HG03457 (cell line): ENCODE data around the gene PTPRU.

Experiments
- ATAC-seq: cut with Tn5 transposase; IDR thresholded peaks from one replicate; pipeline ENCODE4 v1.9.1; 2021; ENCODE audit warnings: moderate number of reproducible peaks; ENCODE audit not compliant: unreplicated experiment

Gene PTPRU

GRCh38 chr1:29264773-29265389 is 28.6 kb downstream of the PTPRU start:
- ATAC-seq, result no peak

DNA sequence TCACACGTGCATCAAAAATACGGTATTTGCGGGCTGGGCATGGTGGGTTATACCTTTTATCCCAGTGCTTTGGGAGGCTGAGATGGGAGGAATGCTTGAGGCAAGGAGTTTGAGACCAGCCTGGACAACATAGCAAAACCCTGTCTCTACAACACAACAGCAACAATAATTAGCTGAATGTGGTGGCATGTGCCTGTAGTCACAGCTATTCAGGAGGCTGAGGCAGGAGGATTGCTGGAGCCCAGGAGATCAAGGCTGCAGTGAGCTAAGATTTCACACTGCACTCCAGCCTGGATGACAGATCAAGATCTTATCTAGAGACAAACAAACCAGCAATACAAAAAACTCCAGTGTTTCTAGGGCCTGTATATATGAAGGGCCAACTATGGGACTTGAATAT is 30.6 kb downstream of the PTPRU start:
- ATAC-seq, result no peak

GRCh38 chr1:29267321-29268070 is 31.2 kb downstream of the PTPRU start:
- no peak for ATAC-seq

- no peak for ATAC-seq
These were observed 33.1 kb downstream of the PTPRU start for GRCh38 chr1:29269382-29269781.

- ATAC-seq, result no peak
These were observed 34.7 kb downstream of the PTPRU start for GRCh38 chr1:29270929-29271521.

DNA sequence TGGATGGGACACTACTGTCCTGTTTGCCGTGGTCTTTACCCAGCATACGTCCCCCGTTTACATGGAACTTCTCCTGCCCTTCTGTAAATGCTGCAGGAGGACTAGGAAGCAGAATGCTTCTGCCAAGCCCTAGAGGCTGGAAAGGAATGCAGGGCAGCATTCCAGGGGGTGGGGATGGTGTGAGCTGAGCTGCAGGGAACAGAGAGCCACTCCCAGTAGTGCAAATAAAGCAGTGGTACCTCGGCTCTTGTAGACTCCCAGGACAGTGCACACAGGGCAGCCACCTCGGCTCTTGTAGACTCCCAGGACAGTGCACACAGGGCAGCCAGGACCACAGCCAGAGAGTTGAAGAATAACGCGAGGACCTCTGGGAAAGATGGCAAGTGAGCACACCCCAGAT is 35.4 kb downstream of the PTPRU start:
- no peak for ATAC-seq

- ATAC-seq, result no peak
These were observed 36.0 kb downstream of the PTPRU start for GRCh38 chr1:29272147-29272907.

DNA sequence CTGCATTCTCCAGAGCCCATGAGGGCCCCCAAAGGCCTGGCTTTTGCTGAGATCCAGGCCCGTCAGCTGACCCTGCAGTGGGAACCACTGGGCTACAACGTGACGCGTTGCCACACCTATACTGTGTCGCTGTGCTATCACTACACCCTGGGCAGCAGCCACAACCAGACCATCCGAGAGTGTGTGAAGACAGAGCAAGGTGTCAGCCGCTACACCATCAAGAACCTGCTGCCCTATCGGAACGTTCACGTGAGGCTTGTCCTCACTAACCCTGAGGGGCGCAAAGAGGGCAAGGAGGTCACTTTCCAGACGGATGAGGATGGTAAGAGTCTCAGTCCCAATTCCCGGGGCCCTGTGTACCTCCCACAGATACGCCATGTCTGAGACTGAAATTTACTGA is 39.1 kb downstream of the PTPRU start:
- ATAC-seq, result no peak

DNA sequence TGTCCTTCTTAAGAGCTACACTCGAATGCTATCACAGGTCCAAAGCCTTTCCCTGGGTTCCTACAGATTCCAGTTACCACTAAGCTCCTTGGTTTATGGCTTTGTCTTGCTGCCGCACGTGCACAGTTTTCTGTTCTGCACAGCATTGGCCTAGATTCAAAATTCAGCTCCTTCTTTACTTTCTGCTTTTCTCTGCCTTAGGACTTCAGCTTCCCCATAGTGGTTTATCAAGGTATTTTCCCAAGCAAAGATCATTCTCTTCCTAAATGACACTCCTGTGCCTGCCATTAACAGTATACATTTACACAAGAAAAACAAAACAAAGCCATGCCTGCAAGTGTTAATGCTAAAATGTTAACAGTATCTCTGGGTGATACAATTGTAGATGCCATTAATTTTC is 41.8 kb downstream of the PTPRU start:
- ATAC-seq, result no peak

GRCh38 chr1:29279406-29279805 is 43.1 kb downstream of the PTPRU start:
- ATAC-seq, result no peak

GRCh38 chr1:29279951-29280391 is 43.6 kb downstream of the PTPRU start:
- ATAC-seq, result no peak

- no peak for ATAC-seq
These were observed 44.2 kb downstream of the PTPRU start for GRCh38 chr1:29280409-29281131.

DNA sequence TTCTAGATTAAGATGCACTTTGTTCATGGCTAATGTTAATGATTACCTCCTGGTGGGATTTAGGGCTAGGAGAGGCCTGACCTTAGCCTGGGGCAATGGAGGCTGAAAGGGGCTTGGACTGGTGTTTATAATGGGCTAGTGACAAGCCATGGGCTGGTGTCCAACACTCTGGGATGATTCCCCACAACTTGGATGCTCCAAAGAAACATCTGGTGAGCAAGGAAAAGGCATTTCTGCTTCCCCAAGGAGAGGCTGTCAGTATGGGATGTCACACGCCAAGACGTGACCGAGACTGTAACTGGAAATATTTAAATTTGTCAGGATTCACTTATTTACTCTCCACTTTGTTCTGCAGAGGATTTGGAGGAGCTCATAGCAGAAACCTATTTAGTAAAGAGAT is 45.2 kb downstream of the PTPRU start:
- ATAC-seq, result no peak

DNA sequence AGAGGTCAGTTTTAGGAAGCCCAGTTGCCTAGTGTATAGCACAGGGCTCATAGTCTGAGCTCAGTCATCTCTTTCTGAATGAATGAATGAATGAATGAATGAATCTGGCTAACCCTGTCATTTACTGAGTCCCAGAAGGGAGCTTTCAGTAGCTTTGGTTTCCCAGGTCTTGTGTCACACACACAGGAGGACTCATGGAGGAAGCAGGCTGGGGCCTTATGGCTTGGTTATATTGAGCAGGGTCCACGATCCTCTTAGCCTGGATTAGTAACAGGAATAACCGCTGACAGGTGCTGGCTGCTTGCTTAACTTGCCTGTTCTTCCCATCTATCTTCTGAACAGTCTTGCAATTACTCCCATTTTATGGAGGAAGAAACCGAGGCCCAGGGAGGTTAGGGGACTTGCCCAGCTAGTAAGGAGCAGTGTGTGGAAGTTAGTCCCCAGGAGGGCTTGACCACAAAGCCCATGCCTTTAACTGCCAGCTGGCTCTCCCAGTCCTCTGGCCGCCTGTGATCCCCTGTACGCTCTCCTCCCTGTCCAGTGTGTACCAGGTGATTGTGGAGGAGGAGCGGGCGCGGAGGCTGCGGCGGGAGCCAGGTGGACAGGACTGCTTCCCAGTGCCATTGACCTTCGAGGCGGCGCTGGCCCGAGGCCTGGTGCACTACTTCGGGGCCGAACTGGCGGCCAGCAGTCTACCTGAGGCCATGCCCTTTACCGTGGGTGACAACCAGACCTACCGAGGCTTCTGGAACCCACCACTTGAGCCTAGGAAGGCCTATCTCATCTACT is 46.0 kb downstream of the PTPRU start:
- no peak for ATAC-seq

GRCh38 chr1:29282924-29283803 is 46.8 kb downstream of the PTPRU start:
- ATAC-seq, result no peak

GRCh38 chr1:29283804-29284195 is 47.5 kb downstream of the PTPRU start:
- ATAC-seq, result no peak

- ATAC-seq, result no peak
These were observed 48.1 kb downstream of the PTPRU start for GRCh38 chr1:29284286-29284960.

DNA sequence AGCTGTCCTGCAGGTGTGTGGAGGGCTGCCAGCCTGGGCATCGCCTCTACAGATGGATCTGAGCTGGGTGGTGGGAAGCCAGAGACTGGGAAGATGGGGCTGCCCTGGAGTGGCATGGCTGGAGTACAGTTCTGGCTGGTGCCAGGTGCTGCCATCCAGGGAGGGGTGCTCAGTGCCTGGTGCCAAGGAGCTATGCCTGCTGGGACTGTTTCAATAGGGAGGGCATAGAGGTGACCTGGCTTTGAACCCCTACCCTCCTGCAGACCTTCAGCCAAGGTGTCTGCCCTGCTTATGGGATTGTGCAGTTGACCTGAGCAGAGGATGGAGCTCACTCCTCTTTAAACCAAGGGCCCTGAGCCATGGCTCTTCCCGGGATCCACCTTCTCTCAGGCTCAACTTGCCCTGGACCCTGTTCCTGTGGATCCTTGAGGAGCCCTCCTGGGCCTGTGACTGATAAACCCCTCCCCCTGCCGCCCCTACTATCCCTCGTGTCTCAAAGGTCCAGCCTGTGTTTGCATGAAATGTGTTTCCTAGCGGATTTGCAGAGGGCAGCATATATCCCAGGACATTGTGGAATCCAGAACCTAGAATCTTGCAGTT is 48.7 kb downstream of the PTPRU start:
- no peak for ATAC-seq
